Measurements from ENCODE around the gene TRIO.

The TRIO gene

DNA sequence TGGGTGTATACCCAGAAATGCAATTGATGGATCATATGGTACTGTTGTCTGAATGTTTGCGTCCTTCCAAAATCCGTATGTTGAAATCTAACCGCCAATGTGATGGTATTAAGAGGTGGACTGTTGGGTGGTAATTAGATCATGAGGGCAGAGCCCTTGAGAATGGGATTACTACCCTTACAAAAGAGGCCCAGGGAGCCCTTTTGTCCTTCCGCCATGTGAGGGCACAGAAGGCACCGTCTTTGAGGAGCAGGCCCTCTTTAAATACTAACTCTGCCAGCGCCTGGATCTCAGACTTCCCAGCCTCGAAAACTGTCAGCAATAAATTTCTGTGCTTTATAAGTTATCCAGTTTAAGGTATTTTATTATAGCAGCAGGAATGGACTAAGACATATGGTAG is 282.4 kb downstream of the TRIO start:
- TF ChIP-seq ZFP30 (CRISPR knock-in tag; IDR thresholded peaks at IDR 0.05) (no peak), BACH2 (CRISPR knock-in tag; IDR thresholded peaks at IDR 0.05; ENCODE audit: borderline replicate concordance) (no peak), OSR1 (CRISPR knock-in tag; IDR thresholded peaks at IDR 0.05) (no peak), TSHZ2 (CRISPR knock-in tag; IDR thresholded peaks at IDR 0.05) (no peak), ZC3H10 (CRISPR knock-in tag; IDR thresholded peaks at IDR 0.05) (no peak), RARB (CRISPR knock-in tag; IDR thresholded peaks at IDR 0.05) (no peak), TCF4 (CRISPR knock-in tag; IDR thresholded peaks at IDR 0.05; ENCODE audit: borderline replicate concordance) (no peak), POU6F1 (CRISPR knock-in tag; IDR thresholded peaks at IDR 0.05; ENCODE audit: borderline replicate concordance, low read depth) (no peak)
- no peak for ATAC-seq

DNA sequence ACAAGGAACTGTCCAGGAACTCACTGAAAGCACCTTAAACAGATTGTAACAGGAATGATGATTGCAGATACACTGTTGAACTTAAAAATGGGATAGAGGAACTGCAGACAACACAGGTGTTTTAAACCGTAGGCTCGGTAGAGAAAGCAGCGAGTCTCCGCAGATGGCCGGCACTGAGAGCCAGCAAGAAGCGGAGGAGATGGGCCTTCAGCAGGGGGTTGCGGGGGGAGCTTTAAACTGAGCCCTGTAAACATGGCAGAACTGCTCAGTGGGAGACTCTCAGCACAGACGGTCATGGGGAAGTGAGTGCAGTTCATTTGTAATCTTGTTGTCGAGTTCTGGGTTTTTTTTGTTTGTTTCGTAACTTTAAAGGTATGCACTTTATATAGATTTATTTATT is 283.4 kb downstream of the TRIO start:
- ATAC-seq = no peak
- TF ChIP-seq PPARA (CRISPR knock-in tag; IDR thresholded peaks at IDR 0.05; ENCODE audit: borderline replicate concordance) (no peak), TCF4 (CRISPR knock-in tag; IDR thresholded peaks at IDR 0.05; ENCODE audit: borderline replicate concordance) (no peak), ZNF565 (CRISPR knock-in tag; conservative IDR thresholded peaks at IDR 0.05; ENCODE audit: low read depth) (no peak)

- peak; percentile 61 for ATAC-seq
- 0 out of 2 replicates have a peak, but pooled peaks have one; percentile 31 for TF ChIP-seq ZFP3 (CRISPR knock-in tag; IDR thresholded peaks at IDR 0.05)
- no peak for TF ChIP-seq POU6F1 (CRISPR knock-in tag; IDR thresholded peaks at IDR 0.05; ENCODE audit: borderline replicate concordance, low read depth)
Measured at GRCh38 chr5:14428302-14429081, 285.4 kb downstream of the TRIO start.

- peak; percentile 40 for ATAC-seq
- no peak for TF ChIP-seq ZFP3 (CRISPR knock-in tag; IDR thresholded peaks at IDR 0.05)
- TF ChIP-seq PPARA (CRISPR knock-in tag; IDR thresholded peaks at IDR 0.05; ENCODE audit: borderline replicate concordance) = no peak
- TF ChIP-seq TOX (CRISPR knock-in tag; IDR thresholded peaks at IDR 0.05; ENCODE audit: borderline replicate concordance) = no peak
- no peak for TF ChIP-seq RARB (CRISPR knock-in tag; IDR thresholded peaks at IDR 0.05)
- TF ChIP-seq ZNF8 (CRISPR knock-in tag; IDR thresholded peaks at IDR 0.05) = no peak
- TF ChIP-seq TSHZ2 (CRISPR knock-in tag; IDR thresholded peaks at IDR 0.05) = no peak
- TF ChIP-seq CREB5 (CRISPR knock-in tag; IDR thresholded peaks at IDR 0.05; ENCODE audit: low read depth) = no peak
- no peak for TF ChIP-seq PATZ1 (CRISPR knock-in tag; IDR thresholded peaks at IDR 0.05; ENCODE audit: borderline replicate concordance)
- TF ChIP-seq TCF4 (CRISPR knock-in tag; IDR thresholded peaks at IDR 0.05; ENCODE audit: borderline replicate concordance) = no peak
- TF ChIP-seq, protein P1, sequence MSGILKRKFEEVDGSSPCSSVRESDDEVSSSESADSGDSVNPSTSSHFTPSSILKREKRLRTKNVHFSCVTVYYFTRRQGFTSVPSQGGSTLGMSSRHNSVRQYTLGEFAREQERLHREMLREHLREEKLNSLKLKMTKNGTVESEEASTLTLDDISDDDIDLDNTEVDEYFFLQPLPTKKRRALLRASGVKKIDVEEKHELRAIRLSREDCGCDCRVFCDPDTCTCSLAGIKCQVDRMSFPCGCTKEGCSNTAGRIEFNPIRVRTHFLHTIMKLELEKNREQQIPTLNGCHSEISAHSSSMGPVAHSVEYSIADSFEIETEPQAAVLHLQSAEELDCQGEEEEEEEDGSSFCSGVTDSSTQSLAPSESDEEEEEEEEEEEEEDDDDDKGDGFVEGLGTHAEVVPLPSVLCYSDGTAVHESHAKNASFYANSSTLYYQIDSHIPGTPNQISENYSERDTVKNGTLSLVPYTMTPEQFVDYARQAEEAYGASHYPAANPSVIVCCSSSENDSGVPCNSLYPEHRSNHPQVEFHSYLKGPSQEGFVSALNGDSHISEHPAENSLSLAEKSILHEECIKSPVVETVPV (CRISPR knock-in tag; IDR thresholded peaks at IDR 0.05) = no peak
- no peak for TF ChIP-seq ZNF70 (CRISPR knock-in tag; IDR thresholded peaks at IDR 0.05)
- TF ChIP-seq ZC3H10 (CRISPR knock-in tag; IDR thresholded peaks at IDR 0.05) = no peak
- TF ChIP-seq BACH2 (CRISPR knock-in tag; IDR thresholded peaks at IDR 0.05; ENCODE audit: borderline replicate concordance) = no peak
Measured at GRCh38 chr5:14429101-14430050, 286.2 kb downstream of the TRIO start.
